Left lung (tissue), 10 donors: Measurements from ENCODE around the gene RNASEH2B. TPM values are rescaled to one million over a fixed set of nuclear protein-coding genes. Genes with fewer than 3 reads are reported as not detected.

Experiments used
- ATAC-seq: fragments of 200-7000 bp; cut with Tn5 transposase; one replicate; pipeline ENCODE4 v1.9.1; 2020; ENCODE audit warnings: moderate library complexity
- DNase-seq, 4 donors: peaks; one replicate each; pipeline ENCODE4 v3.0.0-alpha.2; 2013 to 2020
- H3K27ac ChIP-seq, 2 donors: fragments of 200-600 bp; sonication (generic) in 1 of 2; one replicate each; pipeline versions ENCODE4 v1.5.0 to v1.8.0; 2020 to 2021
- H3K27me3 ChIP-seq, 2 donors: fragments of 200-600 bp; sonication (generic) in 1 of 2; one replicate each; pipeline versions ENCODE4 v1.5.0 to v1.8.0; 2020 to 2021
- H3K36me3 ChIP-seq, 2 donors: fragments of 200-600 bp; sonication (generic) in 1 of 2; one replicate each; pipeline versions ENCODE4 v1.5.0 to v1.8.0; 2020 to 2021
- H3K4me1 ChIP-seq, 2 donors: fragments of 200-600 bp; one replicate each; pipeline ENCODE4 v1.8.0; 2021
- H3K4me3 ChIP-seq, 2 donors: fragments of 200-600 bp; sonication (generic) in 1 of 2; one replicate each; pipeline versions ENCODE4 v1.5.0 to v1.8.0; 2020 to 2021; ENCODE audit warnings: mild to moderate bottlenecking in 1 of 2
- H3K9me3 ChIP-seq, 2 donors: fragments of 200-600 bp; sonication (generic) in 1 of 2; one replicate each; pipeline versions ENCODE4 v1.5.0 to v1.8.0; 2020 to 2021
- intact Hi-C, 2 donors: fragments of 100-400 bp; cut with DNase I; formaldehyde crosslinking; loops; one replicate each; pipeline versions ENCODE4 v1.11.2 to v1.14.2; 2022
- polyA plus RNA-seq, 6 donors: library from polyadenylated mRNA; unstranded; fragments of 120-200 nt; gene quantifications; one replicate each; pipeline ENCODE4 v1.2.1, GENCODE V29; 2013; ENCODE audit not compliant: insufficient read length in 6 of 6
- total RNA-seq, 2 donors: library from RNA; stranded (reverse); fragmentation: NEBNext Ultra II Directional; extraction: Animal tissue kit (Norgen Biotek cat#: 25700); gene quantifications; one replicate each; pipeline ENCODE4 v1.2.1, GENCODE V29; 2021
- TF ChIP-seq, protein P1 (sequence below), 2 donors: fragments of 200-600 bp; sonication (generic) in 1 of 2; IDR thresholded peaks; one replicate each; pipeline versions ENCODE4 v1.5.0 to v1.8.0; 2021; ENCODE audit warnings: antibody characterized with exemption in 2 of 2
- donor health status: DM: no; HTN: yes; CAD: no.
- donor health status: DM: no; HTN: no; CAD: no.

Gene RNASEH2B
- total and polyA plus RNA-seq, 8 donors, result 39.6 to 73.3 (median 63.5) TPM

GRCh38 chr13:50989476-50989875 lies 79.9 kb downstream of the RNASEH2B start:
- Histone ChIP-seq H3K4me1 (peaks cover 0 to 10% of the 10 kb centered on the region in 2 donors), H3K4me3 (no peak overlapping the region), H3K9me3 (peaks cover 0 to 2% of the 10 kb centered on the region in 2 donors), H3K27me3 (no peaks in the 10 kb centered on the region), H3K27ac (no peak overlapping the region), H3K36me3 (no peaks in the 10 kb centered on the region)
- DNase-seq, result peak in 1 of 4 donors; percentile 77
- ATAC-seq, result peak; percentile 58
- TF ChIP-seq, protein P1, sequence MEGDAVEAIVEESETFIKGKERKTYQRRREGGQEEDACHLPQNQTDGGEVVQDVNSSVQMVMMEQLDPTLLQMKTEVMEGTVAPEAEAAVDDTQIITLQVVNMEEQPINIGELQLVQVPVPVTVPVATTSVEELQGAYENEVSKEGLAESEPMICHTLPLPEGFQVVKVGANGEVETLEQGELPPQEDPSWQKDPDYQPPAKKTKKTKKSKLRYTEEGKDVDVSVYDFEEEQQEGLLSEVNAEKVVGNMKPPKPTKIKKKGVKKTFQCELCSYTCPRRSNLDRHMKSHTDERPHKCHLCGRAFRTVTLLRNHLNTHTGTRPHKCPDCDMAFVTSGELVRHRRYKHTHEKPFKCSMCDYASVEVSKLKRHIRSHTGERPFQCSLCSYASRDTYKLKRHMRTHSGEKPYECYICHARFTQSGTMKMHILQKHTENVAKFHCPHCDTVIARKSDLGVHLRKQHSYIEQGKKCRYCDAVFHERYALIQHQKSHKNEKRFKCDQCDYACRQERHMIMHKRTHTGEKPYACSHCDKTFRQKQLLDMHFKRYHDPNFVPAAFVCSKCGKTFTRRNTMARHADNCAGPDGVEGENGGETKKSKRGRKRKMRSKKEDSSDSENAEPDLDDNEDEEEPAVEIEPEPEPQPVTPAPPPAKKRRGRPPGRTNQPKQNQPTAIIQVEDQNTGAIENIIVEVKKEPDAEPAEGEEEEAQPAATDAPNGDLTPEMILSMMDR (IDR thresholded peaks at IDR 0.05), result no peak
- intact Hi-C loops, result no loop called here

DNA sequence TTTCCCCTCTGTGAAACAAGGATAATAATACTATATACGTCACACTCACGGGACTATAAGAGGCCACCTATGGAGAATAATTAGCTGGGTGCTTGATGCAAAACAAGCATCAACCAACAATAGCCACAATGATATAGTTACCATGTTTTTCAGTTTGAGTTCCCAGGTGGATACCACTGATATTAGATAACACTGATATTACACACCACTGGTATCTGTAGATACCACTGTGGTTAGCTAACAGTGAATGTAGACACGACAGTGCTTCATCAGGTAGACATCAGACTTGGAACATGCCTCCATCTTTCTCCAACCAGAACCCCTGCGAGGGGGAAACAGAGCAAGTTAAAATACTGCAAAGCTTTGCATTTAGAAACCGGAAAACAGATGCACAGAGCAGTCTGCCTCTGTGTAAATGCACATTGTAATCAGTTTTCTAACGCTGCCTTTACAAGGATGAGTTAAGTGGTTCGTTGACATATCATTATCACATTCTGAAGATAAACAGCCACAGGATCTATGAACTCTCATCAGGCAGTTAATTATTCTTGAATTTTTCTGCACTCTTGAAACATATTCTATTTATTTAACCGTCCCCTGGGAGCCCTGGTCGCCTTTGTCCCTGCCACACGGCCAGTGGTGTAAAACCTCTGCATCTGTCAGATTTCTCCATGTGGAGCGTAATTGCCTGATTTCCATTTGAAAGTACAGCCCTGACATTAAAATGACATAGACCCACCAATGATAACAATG lies 80.7 kb downstream of the RNASEH2B start:
- intact Hi-C loops, result no loop called here

DNA sequence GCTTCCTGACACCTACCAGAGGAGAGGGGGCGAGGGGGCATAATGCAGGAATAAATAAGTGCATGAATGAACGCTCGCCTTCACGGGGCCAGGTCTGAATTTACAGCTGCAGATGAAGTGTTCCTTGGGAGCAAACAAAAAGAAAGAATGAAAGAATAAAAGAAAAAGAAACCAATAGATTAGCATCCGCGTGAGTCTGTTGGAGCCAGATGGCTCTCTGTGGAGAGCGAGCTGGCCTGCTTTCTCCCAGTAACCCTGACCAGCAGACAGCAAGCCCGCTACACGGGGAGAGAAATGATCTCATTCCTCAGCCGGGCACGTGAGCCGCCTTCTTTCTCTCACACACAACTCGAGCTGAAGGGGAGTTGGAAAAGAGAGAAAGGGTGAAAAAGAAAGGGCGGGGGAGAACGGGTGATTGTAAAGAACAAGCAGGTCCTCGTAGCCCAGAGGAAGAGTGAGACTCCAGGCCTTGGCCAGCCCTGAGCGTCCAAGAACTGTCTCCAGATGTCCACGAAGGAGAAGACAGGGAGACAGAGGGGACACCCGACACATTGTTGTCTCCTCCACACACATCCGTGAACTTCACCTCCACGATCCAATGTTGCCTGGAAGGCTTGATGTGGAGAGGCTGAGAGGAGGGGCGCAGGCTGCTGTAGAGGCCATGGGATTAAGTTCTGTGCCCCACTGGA lies 81.4 kb downstream of the RNASEH2B start:
- intact Hi-C loops, result no loop called here
- Histone ChIP-seq H3K36me3 (no peaks in the 10 kb centered on the region), H3K9me3 (peaks cover 0 to 2% of the 10 kb centered on the region in 2 donors), H3K4me1 (peaks cover 0 to 10% of the 10 kb centered on the region in 2 donors), H3K27ac (peak overlapping the region in 1 of 2 donors; percentile 54), H3K27me3 (no peaks in the 10 kb centered on the region), H3K4me3 (no peak overlapping the region)
- ATAC-seq (peak; percentile 74), DNase-seq (peak in 2 of 4 donors; percentile 66 to 71)
- TF ChIP-seq, protein P1 (IDR thresholded peaks at IDR 0.05), result no peak

More for the DNA sequence above, 80.7 kb downstream of the RNASEH2B start:
- Histone ChIP-seq H3K9me3 (peaks cover 0 to 2% of the 10 kb centered on the region in 2 donors), H3K4me1 (peaks cover 0 to 10% of the 10 kb centered on the region in 2 donors), H3K36me3 (no peaks in the 10 kb centered on the region), H3K27ac (peak overlapping the region in 1 of 2 donors; percentile 54), H3K27me3 (no peaks in the 10 kb centered on the region), H3K4me3 (no peak overlapping the region)
- DNase-seq (no peak), ATAC-seq (no peak)
- TF ChIP-seq, protein P1 (IDR thresholded peaks at IDR 0.05), result no peak

- H3K27me3 ChIP-seq, result no peaks in the 10 kb centered on the region
- no peak overlapping the region for H3K4me3 ChIP-seq
- peaks cover 0 to 10% of the 10 kb centered on the region in 2 donors for H3K4me1 ChIP-seq
- H3K9me3 ChIP-seq, result peaks cover 0 to 2% of the 10 kb centered on the region in 2 donors
- peak overlapping the region in 1 of 2 donors; percentile 13 for H3K27ac ChIP-seq
- intact Hi-C loops, result no loop called here
- peak; percentile 31 for ATAC-seq
- H3K36me3 ChIP-seq, result no peaks in the 10 kb centered on the region
- no peak for DNase-seq
- TF ChIP-seq, protein P1 (IDR thresholded peaks at IDR 0.05), result no peak
These were observed 82.3 kb downstream of the RNASEH2B start for GRCh38 chr13:50991579-50992521.
